Parathyroid adenoma (tissue), 2 donors: ENCODE data around the gene SCN11A.

Experiments used
- H2AFZ ChIP-seq: fragments of 300-600 bp; sonication (generic); one replicate; pipeline ENCODE4 v1.7.0; 2017; ENCODE audit warnings: antibody characterized with exemption, mild to moderate bottlenecking
- H3K27ac ChIP-seq: fragments of 300-600 bp; sonication (generic); one replicate; pipeline ENCODE4 v1.7.0; 2017
- H3K27me3 ChIP-seq: fragments of 300-600 bp; sonication (generic); one replicate; pipeline ENCODE4 v1.7.0; 2017; ENCODE audit warnings: low read length; ENCODE audit not compliant: control insufficient read depth, insufficient read depth
- H3K36me3 ChIP-seq: fragments of 300-600 bp; sonication (generic); one replicate; pipeline ENCODE4 v1.7.0; 2017; ENCODE audit warnings: low read length; ENCODE audit not compliant: control insufficient read depth, insufficient read depth
- H3K4me1 ChIP-seq: fragments of 300-600 bp; sonication (generic); one replicate; pipeline ENCODE4 v1.7.0; 2017; ENCODE audit warnings: control low read depth
- H3K4me2 ChIP-seq: fragments of 300-600 bp; sonication (generic); one replicate; pipeline ENCODE4 v1.7.0; 2017; ENCODE audit warnings: low read length
- H3K4me3 ChIP-seq: fragments of 300-600 bp; sonication (generic); one replicate; pipeline ENCODE4 v1.7.0; 2017; ENCODE audit warnings: low read depth, low read length
- H3K79me2 ChIP-seq: fragments of 300-600 bp; sonication (generic); one replicate; pipeline ENCODE4 v1.7.0; 2017; ENCODE audit warnings: control low read depth
- H3K9ac ChIP-seq: fragments of 300-600 bp; sonication (generic); one replicate; pipeline ENCODE4 v1.7.0; 2017; ENCODE audit warnings: mild to moderate bottlenecking
- H3K9me3 ChIP-seq: fragments of 300-600 bp; sonication (generic); one replicate; pipeline ENCODE4 v1.7.0; 2017; ENCODE audit warnings: low read length; ENCODE audit not compliant: control insufficient read depth
- CTCF ChIP-seq: fragments of 300-600 bp; sonication (generic); IDR thresholded peaks from one replicate; pipeline ENCODE4 v1.7.0; 2017; ENCODE audit warnings: antibody characterized with exemption, mild to moderate bottlenecking
- donor health status: primary hyperparathyroidism.

Gene SCN11A

DNA sequence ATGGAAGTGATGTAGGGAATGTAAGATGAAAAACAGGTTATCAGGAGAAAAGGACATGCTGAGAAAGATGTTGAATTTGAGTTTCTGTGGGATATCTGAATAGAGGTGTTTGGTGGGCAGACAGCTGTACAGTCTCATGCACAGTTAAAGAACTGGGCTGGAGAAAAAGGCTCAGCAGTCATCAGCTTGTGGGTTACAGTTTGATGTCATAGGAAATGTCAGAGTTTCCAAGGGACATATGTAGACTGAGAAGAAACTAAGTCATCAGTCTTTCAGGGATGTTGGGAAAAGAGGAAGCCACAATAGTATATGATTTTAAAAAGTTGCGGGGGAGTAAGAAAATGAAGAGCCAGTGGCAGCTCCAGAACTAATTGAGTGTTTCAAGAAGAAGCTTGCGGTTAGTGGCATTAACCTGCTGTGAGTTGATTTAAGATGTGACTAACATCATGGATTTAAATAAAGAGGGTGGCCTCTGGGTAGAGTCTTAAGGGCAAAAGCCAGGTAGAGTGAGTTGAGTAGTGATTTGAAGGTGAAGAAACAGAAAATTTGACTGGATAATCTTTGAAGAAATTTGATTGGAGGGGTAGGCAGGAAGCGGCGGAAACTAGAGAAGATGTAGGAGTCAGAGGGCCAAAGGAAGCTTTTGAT, 31.0 kb upstream of the SCN11A start:
- Histone ChIP-seq H3K79me2 (no peaks in the 10 kb centered on the region), H3K27me3 (no peaks in the 10 kb centered on the region), H3K9ac (no peak overlapping the region), H3K9me3 (no peaks in the 10 kb centered on the region), H3K4me2 (no peak overlapping the region), H3K4me3 (no peak overlapping the region), H3K27ac (no peak overlapping the region), H3K4me1 (no peaks in the 10 kb centered on the region), H2AFZ (no peak overlapping the region), H3K36me3 (no peaks in the 10 kb centered on the region)
- TF ChIP-seq CTCF = no peak

DNA sequence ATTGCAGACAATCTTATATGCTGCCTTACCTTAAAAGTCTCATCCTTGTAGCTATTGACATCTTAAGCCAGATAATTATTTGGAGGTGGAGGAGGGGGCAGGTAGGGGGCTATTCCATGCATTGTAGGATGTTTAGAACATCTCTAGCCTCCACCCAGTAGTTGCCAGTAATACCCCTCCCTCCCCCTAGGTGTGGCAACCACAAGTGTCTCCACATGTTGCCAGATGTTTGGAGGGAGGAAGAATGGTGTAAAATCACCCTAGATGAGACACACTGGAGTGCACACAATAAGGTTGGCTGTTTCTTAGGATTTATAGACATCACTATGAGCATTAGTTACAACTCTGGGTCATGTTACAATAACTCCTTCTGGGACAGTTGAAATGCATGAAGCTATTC, 28.3 kb upstream of the SCN11A start:
- H3K4me2 ChIP-seq = no peak overlapping the region
- no peak overlapping the region for H2AFZ ChIP-seq
- no peaks in the 10 kb centered on the region for H3K36me3 ChIP-seq
- H3K9me3 ChIP-seq = no peaks in the 10 kb centered on the region
- no peak overlapping the region for H3K27ac ChIP-seq
- H3K9ac ChIP-seq = no peak overlapping the region
- H3K4me3 ChIP-seq = no peak overlapping the region
- no peaks in the 10 kb centered on the region for H3K27me3 ChIP-seq
- H3K4me1 ChIP-seq = no peaks in the 10 kb centered on the region
- no peaks in the 10 kb centered on the region for H3K79me2 ChIP-seq
- no peak for TF ChIP-seq CTCF

DNA sequence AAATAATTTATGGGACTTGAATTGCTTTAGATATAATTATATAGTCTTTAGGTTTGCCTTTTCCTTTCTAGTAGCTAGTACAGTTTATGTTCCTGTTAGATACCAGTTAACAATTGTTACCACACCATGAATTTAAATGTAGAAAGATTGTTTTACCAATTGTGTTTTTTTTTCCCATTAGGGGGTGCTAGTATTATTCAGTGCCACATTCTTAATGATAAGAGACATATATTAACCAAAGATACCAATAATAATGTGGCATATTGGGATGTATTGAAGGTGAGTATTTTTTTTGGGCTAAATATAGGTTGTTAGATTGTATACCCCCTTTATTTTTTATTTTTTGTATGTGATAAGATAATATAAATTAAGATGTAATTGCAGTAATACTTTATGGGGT, 27.8 kb upstream of the SCN11A start:
- Histone ChIP-seq H3K4me2 (no peak overlapping the region), H3K4me1 (no peaks in the 10 kb centered on the region), H3K9ac (no peak overlapping the region), H3K27me3 (no peaks in the 10 kb centered on the region), H3K27ac (no peak overlapping the region), H3K79me2 (no peaks in the 10 kb centered on the region), H3K36me3 (no peaks in the 10 kb centered on the region), H2AFZ (no peak overlapping the region), H3K9me3 (no peaks in the 10 kb centered on the region), H3K4me3 (no peak overlapping the region)
- no peak for TF ChIP-seq CTCF

GRCh38 chr3:39075910-39076309, 24.2 kb upstream of the SCN11A start:
- no peak for TF ChIP-seq CTCF
- Histone ChIP-seq H3K27me3 (no peaks in the 10 kb centered on the region), H3K4me3 (no peak overlapping the region), H3K4me2 (no peak overlapping the region), H3K4me1 (no peaks in the 10 kb centered on the region), H3K27ac (no peak overlapping the region), H3K36me3 (no peaks in the 10 kb centered on the region), H2AFZ (no peak overlapping the region), H3K9ac (no peak overlapping the region), H3K79me2 (no peaks in the 10 kb centered on the region), H3K9me3 (no peaks in the 10 kb centered on the region)

DNA sequence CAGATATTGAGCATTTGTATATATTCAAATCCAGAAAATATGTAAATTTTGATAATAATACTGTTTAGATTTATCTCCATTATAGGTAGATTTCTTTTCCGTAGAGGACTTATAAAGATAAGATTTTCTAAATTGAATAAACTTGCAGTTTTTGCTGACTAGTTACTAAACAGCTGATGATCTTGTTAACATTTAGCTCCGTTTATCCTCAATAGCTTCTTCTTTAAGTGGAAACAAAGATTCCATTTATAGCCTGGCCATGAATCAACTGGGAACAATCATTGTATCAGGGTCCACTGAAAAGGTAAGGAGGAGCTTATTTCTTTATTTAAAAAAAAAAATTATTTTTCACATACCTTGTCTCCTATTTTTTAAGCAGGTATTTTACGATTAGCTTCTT, 16.8 kb upstream of the SCN11A start:
- TF ChIP-seq CTCF = no peak
- peaks cover 3% of the 10 kb centered on the region for H3K4me1 ChIP-seq
- H3K9ac ChIP-seq = no peak overlapping the region
- no peaks in the 10 kb centered on the region for H3K36me3 ChIP-seq
- H3K27me3 ChIP-seq = no peaks in the 10 kb centered on the region
- H3K79me2 ChIP-seq = no peaks in the 10 kb centered on the region
- no peak overlapping the region for H3K4me2 ChIP-seq
- no peak overlapping the region for H2AFZ ChIP-seq
- no peak overlapping the region for H3K4me3 ChIP-seq
- no peaks in the 10 kb centered on the region for H3K9me3 ChIP-seq
- H3K27ac ChIP-seq = no peak overlapping the region
